AML-193 (cell line): ENCODE data around the gene POLR3E.
A peak's percentile ranks its signal among the peaks of the same experiment; 100 is the strongest.
"Not testable (repeated sequence)": the region's sequence is repeated elsewhere in the genome, so short reads cannot be mapped to it uniquely, and the experiment has no call there.

Experiments
- DNase-seq, 2 experiments: peaks; one replicate each; lab custom pipeline; 2025; lab: John Stamatoyannopoulos, UW

POLR3E gene

DNA sequence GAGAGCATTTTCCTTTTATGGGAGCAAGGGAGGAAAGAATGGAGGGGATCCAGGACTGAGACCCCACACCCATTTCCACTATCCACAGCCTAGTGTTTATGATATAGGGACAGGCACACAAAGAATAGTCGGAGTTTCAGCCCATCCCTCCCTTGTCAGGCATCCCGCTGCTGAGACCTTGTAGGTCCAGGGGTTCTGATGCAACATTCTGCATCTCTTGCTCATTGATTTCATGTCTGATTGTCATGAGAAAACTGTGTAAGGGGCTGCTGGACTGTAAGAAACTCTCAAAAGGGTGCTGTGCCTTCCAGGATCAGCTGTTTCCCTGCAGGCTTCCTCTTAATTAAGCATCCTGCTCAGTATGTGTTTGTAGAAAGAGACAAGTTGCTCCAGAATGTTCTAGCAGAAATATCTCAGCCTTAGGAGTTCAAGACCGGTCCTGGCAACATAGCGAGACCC, 5.3 kb upstream of the POLR3E start:
- no peak for DNase-seq

DNA sequence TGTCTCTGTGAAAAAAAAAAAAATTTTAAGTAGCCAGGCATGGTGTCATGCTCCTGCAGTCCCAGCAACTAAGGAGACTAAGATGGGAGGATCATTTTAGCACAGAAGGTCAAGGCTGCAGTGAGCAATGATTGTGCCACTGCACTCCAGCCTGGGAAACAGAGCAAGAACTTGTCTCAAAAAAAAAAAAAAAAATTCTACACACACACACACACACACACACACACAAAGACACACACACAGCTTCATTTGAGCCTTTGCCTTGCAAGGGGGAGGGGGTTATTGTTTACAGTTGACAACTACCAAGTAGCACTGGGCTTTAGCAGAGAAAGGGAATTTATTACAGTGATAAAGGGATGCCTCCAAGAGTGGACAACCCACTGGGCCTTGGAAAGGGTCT, 4.9 kb upstream of the POLR3E start:
- DNase-seq, result no peak

DNA sequence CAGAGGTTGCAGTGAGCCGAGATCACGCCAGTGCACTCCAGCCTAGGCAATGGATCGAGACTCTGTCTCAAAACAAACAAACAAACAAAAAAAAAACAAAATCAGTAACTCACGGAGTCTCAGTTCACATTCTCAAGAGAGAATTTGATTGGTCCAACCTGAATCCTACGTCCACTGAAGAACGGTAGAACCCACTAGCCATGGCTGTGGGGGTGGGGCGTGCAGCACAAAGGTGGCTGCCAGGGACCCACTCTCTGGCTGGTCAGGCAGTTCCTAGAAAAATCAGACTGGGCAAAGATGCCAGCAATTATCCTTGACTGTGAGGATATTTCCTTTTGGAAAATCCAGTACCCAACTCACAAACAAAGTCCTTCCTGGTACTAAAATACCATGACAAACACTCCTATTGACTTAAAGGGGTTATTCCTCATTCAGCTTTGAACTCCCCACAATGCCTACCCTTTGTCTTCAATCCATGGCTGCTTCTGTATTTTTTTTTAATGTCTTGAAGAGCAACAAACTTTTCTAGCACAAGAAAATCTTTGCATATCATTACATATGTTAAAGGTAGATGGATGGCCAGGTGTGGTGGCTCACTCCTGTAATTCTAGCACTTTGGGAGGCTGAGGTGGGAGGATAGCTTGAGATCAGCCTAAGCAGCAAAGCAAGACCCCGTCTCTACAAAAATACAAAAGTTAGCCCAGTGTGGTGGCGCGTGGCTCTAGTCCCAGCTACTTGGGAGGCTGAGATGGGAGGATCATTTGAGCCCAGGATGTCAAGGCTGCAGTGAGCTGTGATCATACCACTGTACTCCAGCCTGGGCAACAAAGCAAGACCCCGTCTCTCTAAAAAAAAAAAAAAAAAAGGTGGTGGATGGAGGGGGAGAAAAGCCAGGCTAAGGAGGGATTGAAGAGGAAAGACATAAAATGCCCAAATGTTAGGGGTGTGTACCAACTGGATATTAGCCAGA, 3.8 kb upstream of the POLR3E start:
- DNase-seq, result no peak

DNA sequence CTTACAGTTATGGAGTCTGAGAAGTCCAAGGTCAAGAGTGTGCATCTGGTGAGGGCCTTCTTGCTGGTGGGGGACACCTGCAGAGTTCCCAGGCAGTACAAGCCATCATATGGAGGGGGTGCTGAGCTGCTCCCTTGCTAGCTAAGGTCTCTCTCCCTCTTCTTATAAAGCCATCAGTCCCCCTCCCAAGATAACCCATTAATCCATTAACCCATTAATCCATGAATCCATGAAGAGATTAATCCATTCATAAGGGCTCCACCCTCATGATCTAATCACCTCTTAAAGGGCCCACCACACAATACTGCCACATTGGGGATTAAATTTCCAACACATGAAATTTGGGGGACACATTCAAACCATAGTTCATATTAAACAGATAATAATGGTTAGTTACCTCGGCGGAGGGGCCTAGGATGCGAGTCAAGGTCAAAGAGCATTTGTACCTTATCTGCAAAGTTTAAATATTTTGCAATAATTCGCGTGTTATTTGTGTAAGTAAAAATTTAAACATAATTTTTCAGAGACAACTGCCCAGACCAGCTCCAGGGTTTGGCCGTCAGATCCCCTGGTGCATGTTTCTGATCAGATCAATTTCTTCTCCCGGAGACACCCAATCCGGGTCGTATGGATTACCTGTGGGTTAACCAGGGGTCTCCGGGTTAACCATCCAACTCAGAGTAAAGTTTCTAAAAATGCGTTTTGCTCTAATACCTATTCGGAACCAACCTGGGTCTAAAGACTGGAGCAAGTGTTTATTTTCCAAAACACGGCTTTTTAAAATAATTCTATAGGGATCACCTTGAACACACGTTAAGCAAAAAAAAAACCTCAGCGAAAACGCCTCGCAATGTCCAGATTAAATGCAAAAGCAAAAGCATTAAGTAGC, 740 bp upstream of the POLR3E start:
- peak; percentile 14 to 15 for DNase-seq

DNA sequence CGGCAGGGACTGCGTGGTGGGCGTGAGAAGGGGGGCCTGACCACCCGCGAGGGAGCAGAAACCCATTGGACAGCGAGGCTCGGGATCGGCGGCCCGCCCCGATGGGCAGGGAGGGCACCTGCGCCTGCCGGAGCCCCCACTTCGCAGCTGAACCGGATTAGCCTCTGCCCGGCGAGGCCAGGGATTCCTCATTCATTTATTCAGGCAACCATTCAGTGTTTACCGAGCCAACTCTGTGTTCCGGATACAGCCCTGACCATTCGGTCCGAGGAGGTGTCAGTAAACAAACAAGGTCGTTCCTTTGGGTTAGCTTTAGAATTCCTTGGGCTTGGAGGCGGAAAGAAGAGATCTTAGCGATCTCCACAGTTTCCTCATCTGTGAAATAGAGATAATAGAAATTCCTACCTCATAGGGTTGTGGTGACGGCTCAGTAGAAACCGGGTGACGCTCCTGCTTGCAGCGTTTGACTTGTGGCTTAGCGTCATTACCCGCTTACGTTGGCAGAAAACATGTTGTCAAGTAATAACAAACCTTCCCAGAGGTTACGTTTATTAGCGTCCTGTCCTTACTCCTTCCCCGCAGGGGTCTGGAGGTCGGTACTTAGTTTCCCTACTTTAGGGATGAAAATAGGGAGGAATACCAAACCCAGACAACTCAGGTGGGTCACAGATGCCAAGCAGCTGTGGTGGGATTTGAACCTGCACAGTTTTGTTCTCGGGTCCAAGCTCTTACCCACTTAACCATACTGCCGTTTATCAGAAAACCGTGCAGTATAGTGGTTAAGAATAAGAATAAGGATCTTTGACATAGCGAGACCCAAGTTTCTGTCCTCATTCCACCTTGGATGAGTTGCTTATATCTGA, 893 bp downstream of the POLR3E start:
- DNase-seq, result peak; percentile 74 to 83

DNA sequence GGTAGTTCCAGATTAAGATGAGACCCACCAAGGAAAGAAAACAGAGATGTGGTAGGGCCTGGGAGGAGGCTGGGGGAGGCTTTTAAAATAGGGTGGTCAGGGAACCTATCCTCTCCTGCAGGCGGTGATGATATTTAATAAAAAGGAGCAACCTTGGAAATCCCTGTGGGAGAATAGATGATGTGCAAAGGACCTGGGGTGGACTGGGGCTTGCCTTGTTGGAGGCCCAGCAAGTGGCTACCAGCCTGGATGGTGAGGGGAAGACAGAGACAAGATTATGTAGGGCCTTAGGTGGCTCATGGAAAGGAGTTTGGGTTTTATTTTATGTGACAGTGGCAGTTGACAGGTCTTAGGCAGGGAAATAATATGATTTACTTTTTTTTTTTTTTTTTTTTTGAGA, 1.8 kb downstream of the POLR3E start:
- no peak for DNase-seq

DNA sequence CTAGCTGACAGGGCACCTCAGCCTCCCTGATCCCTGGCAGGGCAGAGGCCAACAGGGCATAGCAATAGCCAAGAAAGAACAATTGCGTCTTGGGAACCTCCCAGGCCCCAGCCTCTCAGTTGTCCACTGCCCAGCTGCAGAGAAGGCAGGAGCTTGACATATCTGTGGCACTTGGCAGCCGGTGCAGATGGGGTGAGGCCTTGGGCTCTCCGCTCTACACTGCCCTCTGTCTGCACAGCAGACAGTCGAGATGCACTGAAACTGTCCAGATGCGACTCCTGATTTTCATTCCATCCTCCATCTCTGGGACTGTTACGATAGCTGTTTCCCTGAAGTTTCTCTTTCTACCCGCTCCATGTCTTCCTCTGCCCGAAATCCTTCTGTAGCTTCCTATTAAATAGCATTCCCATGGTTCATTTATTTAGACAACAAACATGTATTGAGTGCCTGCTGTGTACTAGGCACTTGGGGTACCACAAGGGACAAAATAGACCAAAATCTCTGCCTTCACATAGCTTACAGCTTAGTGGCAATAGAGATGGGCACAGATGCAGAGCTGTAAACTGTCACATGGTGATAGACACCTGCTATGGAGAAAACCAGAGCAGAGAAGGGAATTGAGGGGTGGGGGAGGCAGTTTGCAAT, 3.3 kb downstream of the POLR3E start:
- DNase-seq, result peak; percentile 51 to 64

DNA sequence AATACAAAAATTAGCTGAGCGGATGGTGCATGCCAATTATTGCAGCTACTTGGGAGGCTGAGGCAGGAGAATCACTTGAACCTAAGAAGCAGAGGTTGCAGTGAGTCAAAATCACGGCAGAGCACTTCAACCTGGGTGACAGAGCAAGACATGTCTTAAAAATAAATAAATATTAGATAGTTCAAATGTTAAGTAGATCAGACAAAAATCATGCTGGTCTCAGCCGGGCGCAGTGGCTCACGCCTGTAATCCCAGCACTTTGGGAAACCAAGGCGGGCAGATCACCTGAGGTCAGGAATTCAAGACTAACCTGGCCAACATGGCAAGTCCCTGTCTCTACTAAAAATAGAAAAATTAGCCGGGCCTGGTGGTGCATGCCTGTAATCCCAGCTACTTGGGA, 4.2 kb downstream of the POLR3E start:
- DNase-seq, result not testable (repeated sequence)

DNA sequence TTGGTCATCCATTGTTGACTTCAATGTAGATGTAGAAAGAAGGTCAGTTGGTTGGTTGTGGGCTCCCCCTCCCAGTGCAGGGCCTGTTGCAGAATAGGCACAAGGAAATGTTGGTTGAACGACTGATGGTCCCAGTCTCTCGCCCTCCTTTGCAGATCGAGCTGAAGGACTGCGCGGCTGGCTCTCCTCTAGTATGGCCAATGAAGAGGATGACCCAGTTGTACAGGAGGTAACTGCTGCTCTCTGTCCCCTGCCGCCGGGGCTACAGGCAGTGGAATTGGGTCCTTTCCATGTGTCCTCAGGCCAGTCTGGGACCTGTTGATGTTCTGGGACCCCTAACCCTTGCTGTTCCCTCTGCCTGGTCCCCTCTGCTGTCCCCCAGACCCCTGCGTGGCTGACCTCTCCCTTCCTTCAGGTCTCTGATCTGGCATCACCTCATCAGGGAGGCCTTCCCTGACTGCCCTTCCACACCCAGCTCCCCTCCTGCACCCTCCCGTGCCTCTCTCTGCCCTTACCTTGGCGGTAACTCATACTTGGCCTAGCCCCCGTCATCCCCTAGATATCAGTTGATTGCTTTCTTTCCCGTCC, 5.7 kb downstream of the POLR3E start:
- no peak for DNase-seq

DNA sequence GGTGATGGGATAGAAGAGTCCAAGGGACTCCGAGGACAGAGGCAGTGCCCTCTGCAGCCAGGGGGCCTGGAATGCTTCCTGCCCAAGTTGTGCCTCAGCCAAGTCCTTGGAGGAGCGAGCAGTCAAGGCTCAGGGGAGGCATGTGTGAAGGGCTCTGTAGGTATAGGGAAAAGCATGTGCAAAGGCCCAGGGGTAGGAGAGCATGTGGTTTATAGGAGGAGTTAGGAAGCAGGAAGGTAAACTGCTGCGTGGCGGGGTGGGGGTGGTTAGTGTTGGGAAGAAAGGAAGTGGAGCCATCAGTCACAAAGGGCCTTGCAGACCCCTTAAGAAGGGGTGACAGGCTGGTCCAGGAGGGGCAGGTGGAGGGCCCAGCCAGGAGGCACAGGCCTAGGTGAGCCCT, 7.2 kb downstream of the POLR3E start:
- DNase-seq, result no peak

DNA sequence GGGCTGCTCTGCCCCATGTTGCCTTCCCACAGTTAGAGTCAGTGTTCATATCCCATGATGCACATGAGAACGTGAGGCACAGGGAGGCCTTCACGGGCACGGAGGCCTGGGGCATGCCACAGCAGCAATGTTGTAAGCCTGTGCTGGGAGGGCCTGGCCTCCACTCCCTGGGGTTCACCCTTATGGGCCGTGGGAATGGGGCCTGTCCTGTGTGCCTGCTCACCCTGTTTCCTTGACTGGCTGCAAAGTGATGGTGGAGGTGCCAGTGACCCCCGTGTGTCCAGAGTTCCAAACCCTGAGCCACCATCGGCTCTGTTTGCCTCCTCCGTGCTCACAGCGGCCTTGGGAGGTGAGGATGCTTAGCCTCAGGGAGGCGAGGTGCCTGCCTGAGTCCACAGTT, 9.6 kb downstream of the POLR3E start:
- no peak for DNase-seq

DNA sequence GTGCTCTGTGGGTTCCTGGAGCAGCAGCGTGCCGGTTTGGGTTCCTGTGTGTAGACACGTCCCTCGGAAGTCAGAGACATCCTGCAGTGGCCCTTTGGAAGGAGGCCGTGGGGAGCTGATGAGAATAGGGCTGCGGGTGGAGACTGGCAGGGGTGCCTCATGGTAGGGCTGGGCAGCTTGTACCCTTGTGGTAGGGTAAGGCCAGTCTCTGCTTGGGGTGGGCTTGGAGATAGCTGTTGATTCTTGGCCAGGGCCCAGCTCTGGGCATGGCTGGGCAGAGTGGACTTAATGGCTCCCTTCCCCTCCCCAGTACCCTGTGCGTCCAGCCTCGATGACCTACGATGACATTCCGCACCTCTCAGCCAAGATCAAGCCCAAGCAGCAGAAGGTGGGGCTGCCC, 10.6 kb downstream of the POLR3E start:
- no peak for DNase-seq

DNA sequence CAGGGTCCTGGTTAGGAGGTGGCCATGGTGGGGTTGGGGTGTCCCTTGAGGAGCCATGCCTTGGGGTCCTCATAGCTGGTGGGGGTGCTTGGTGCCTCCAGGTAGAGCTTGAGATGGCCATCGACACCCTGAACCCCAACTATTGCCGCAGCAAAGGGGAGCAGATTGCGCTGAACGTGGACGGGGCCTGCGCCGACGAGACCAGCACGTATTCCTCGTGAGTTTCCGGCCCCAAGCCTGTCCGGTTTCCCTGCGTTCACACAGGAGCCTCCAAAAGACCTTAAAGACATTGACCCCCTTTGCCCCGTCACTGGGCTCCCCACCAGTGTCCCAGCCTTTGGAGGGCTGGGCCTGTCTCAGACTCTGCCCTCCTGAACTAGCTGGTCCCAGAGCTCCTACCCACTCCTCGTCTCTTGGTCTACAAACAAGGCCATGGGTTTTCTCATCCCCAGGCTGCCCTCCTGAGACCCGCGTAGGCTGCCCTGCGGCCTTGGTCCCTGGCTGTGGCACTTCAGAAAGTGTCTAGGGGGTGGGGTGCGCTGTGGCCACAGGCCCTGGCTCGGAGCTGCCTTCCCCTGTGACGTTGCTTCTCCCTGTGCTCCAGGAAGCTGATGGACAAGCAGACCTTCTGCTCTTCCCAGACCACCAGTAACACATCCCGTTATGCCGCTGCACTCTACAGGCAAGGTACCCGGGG, 11.8 kb downstream of the POLR3E start:
- DNase-seq, result no peak

DNA sequence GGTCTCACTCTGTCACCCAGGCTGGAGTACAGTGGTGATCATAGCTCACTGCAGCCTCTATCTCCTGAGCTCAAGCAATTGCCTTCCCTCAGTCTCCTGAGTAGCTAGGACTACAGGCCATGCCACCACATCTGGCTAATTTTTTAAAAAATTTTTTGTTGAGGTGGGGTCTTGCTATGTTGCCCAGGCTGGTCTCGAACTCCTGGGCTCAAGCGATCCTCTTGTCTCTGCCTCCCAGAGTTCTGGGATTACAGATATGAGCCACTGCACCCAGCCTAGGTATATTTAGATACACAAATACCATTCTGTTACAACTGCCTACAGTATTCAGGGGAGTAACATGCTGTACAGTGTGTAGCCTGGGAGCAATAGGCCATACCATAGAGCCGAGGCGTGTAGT, 14.3 kb downstream of the POLR3E start:
- DNase-seq, result no peak

DNA sequence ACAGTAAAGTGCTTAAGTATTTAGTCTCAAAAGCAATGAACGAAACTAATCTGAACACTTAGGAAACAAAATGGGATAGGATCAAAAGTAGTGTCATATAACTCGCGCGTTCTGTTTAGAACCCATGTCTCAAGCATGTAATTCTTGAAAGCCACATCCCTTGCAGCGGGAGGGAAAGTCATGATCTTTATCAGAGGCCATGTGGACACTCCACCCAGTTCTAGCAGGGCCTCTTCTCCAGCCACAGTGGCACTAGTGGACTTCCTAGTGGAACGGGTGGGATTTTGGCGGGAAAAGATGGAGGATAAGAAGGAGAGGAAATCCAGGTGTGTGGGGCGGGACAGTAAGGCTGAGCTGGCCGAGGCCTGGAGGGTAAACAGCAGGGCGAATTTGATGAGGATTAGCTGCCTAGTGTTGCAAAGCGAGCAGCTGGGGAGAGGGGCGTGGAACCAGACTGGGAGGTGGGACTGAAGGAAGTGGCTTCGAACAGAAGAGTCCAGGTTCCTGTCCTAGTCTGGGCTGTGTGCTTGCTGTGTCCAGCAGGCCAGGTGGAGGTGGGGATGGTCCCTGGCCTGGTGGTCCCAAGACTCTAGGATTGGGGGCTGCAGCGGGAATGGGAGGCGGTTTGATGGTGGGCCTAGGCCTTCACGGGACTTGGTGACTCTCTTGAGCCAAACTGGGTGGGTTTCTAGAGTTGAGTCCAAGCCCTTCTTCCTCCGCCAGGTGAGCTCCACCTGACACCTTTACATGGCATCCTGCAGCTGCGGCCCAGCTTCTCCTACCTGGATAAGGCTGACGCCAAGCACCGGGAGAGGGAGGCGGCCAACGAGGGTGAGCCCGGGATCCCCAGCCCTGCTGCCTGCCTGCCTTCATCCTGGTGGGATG, 15.9 kb downstream of the POLR3E start:
- no peak for DNase-seq

DNA sequence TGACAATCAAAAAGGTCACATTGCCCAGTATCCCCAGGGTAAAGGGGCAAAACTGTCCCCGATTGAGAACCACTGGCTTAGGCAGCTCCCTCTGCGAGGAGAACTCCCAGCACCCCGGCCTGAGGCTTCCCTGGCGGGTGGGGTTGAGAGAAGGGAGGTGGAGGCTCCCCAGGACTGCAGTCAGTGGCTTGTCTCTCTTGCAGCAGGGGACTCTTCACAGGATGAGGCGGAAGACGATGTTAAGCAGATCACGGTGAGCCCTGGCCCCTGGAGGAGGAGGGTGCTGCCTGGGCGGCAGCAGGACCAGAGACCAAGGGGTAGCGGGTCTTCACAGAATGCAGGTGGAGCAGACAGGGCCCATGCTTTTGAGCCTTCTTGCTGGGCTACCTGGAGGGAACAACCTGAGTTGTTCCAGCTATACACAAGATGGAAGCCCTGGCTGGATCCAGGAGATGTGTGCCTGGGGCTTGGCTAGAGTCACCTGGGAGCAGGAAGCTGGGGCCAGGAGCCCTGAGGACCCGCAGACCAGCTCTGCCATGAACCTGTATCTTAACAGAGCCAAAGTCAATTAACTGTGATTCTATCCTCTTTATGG, 16.8 kb downstream of the POLR3E start:
- DNase-seq, result no peak

DNA sequence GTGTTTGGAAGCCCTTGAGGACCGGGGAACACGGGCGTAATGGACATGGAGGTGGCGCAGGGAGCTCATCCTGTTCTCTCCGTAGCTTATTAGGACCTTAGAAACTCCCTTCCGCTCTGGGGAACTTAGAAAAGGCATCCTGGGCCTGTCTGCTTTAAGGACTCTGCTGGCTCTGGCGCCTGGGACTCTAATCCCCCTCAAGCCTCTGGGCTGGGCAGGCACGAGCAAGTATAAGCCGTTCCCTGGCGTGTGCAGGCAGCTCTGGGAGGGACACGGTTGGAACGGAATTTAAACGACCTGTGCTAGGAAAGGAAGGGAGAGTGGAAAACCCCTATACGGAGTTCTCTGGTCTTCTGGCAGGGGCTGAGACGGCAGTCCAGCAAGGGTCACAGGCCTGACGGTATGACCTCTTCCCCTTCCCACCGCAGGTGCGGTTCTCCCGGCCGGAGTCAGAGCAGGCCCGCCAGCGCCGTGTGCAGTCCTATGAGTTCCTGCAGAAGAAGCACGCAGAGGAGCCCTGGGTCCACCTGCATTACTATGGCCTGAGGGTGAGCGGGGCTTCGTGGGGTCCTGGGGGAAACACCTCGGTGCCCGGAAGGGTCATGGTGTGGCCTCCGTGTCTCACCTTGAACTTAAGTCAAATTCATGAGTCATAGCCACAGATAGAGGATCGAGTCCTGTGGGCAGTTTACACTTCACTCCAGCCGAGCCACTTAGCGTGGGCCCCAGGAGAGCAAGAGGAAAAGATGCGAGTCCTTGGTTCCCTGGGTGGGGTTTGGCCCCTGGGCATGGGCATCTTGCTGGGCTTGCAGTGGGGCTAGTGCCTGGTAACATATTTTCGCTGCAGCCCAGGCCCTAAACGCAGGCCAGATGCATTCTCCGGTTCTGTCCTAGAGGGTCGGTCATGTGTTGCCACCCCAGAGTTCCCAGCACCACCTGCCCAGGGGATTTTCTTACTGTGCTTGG, 17.7 kb downstream of the POLR3E start:
- no peak for DNase-seq

DNA sequence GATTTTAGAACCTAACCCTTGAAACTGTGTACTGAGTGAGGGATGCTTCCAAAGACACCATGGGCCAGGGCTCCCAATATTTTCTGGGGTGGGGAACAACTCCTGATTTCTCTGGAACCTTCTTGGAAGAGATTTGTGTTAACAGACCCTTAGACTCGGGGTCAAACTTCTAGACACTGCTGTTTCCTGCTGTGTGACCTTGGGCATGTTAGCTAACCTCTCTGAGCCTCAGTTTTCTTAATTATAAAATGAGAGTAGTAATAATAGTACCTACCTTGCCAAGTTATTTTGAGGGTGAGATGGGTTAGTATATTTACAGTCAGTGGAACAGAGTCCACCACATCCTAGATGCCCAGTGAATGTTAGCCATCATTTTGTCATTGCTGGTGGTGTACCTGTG, 18.8 kb downstream of the POLR3E start:
- DNase-seq, result no peak
